KMS-11 (cell line): ENCODE data around the gene DMD.
"Not testable (repeated sequence)": the region's sequence is repeated elsewhere in the genome, so short reads cannot be mapped to it uniquely, and the experiment has no call there.

Experiments used
- H2AFZ ChIP-seq: fragments of 200-600 bp; sonication (generic); 2 replicates; pipeline ENCODE4 v1.6.1; 2016; ENCODE audit warnings: antibody characterized with exemption, mixed run types, low read depth
- H3K27ac ChIP-seq: fragments of 200-600 bp; sonication (generic); 2 replicates; pipeline ENCODE4 v1.6.1; 2016; ENCODE audit warnings: mild to moderate bottlenecking, mixed run types
- H3K27me3 ChIP-seq: fragments of 200-600 bp; sonication (generic); 2 replicates; pipeline ENCODE4 v1.6.1; 2017; ENCODE audit warnings: mild to moderate bottlenecking, low read depth, mixed run types, moderate library complexity; ENCODE audit not compliant: insufficient read depth
- H3K36me3 ChIP-seq: fragments of 200-600 bp; sonication (generic); 2 replicates; pipeline ENCODE4 v1.6.1; 2017; ENCODE audit warnings: mild to moderate bottlenecking, mixed run types; ENCODE audit not compliant: insufficient read depth
- H3K4me1 ChIP-seq: fragments of 200-600 bp; sonication (generic); 2 replicates; pipeline ENCODE4 v1.6.1; 2016; ENCODE audit warnings: mild to moderate bottlenecking, low read depth, mixed run types; ENCODE audit not compliant: poor library complexity, severe bottlenecking
- H3K4me2 ChIP-seq: fragments of 200-600 bp; sonication (generic); 2 replicates; pipeline ENCODE4 v1.7.0; 2016; ENCODE audit warnings: mild to moderate bottlenecking, mixed run types
- H3K4me3 ChIP-seq: fragments of 200-600 bp; sonication (generic); IDR thresholded peaks from 2 replicates; pipeline ENCODE4 v1.6.1; 2017; ENCODE audit warnings: low read depth, low read length, mixed read lengths; ENCODE audit not compliant: insufficient read depth
- H3K79me2 ChIP-seq: fragments of 200-600 bp; sonication (generic); 2 replicates; pipeline ENCODE4 v1.6.1; 2016; ENCODE audit warnings: low read depth, mixed run types; ENCODE audit not compliant: insufficient read depth
- H3K9ac ChIP-seq: fragments of 200-600 bp; sonication (generic); 2 replicates; pipeline ENCODE4 v1.6.1; 2016; ENCODE audit warnings: mild to moderate bottlenecking, mixed run types
- H4K20me1 ChIP-seq: fragments of 200-600 bp; sonication (generic); 2 replicates; pipeline ENCODE4 v1.6.1; 2016; ENCODE audit warnings: mild to moderate bottlenecking, mixed run types; ENCODE audit not compliant: insufficient read depth
- CTCF ChIP-seq: fragments of 200-600 bp; sonication (generic); conservative IDR thresholded peaks from 2 replicates; pipeline ENCODE4 v1.6.1; 2017; ENCODE audit warnings: low read depth, mild to moderate bottlenecking, antibody characterized with exemption, low read length, moderate library complexity, mixed read lengths

Gene DMD

GRCh38 chrX:31392513-31392912 is 1818.8 kb downstream of the DMD start:
- Histone ChIP-seq H3K27me3 (no peaks in the 10 kb centered on the region), H2AFZ (no peak overlapping the region), H3K36me3 (no peaks in the 10 kb centered on the region), H3K9ac (no peak overlapping the region), H3K27ac (no peak overlapping the region), H3K4me2 (no peak overlapping the region), H4K20me1 (no peaks in the 10 kb centered on the region), H3K79me2 (no peaks in the 10 kb centered on the region), H3K4me1 (no peaks in the 10 kb centered on the region), H3K4me3 (no peak overlapping the region)
- no peak for TF ChIP-seq CTCF

GRCh38 chrX:31388946-31389345 is 1822.4 kb downstream of the DMD start:
- H3K9ac ChIP-seq: no peak overlapping the region
- no peaks in the 10 kb centered on the region for H3K36me3 ChIP-seq
- H3K4me2 ChIP-seq: no peak overlapping the region
- no peaks in the 10 kb centered on the region for H3K79me2 ChIP-seq
- no peak overlapping the region for H2AFZ ChIP-seq
- no peak overlapping the region for H3K4me3 ChIP-seq
- no peaks in the 10 kb centered on the region for H3K27me3 ChIP-seq
- TF ChIP-seq CTCF: no peak
- H3K27ac ChIP-seq: no peak overlapping the region
- H4K20me1 ChIP-seq: no peaks in the 10 kb centered on the region
- H3K4me1 ChIP-seq: no peaks in the 10 kb centered on the region

GRCh38 chrX:31384471-31384870 is 1826.9 kb downstream of the DMD start:
- Histone ChIP-seq H3K27me3 (no peaks in the 10 kb centered on the region), H4K20me1 (no peaks in the 10 kb centered on the region), H3K36me3 (no peaks in the 10 kb centered on the region), H3K4me2 (no peak overlapping the region), H3K9ac (no peak overlapping the region), H2AFZ (no peak overlapping the region), H3K79me2 (no peaks in the 10 kb centered on the region), H3K27ac (no peak overlapping the region), H3K4me1 (no peaks in the 10 kb centered on the region), H3K4me3 (no peak overlapping the region)
- TF ChIP-seq CTCF: no peak

- Histone ChIP-seq H4K20me1 (no peaks in the 10 kb centered on the region), H3K4me2 (no peak overlapping the region), H3K4me1 (no peaks in the 10 kb centered on the region), H3K36me3 (no peaks in the 10 kb centered on the region), H3K79me2 (no peaks in the 10 kb centered on the region), H3K9ac (no peak overlapping the region), H3K27ac (no peak overlapping the region), H3K27me3 (no peaks in the 10 kb centered on the region), H3K4me3 (no peak overlapping the region), H2AFZ (no peak overlapping the region)
- TF ChIP-seq CTCF: no peak
Observed at GRCh38 chrX:31383991-31384390, 1827.4 kb downstream of the DMD start.

- H3K4me1 ChIP-seq, H3K4me3 ChIP-seq, H3K27ac ChIP-seq, H3K4me2 ChIP-seq, H4K20me1 ChIP-seq, H3K27me3 ChIP-seq, H3K9ac ChIP-seq, H2AFZ ChIP-seq, H3K36me3 ChIP-seq, H3K79me2 ChIP-seq: not testable (repeated sequence)
Observed at GRCh38 chrX:31378973-31379372, 1832.4 kb downstream of the DMD start.

GRCh38 chrX:31377821-31378220 is 1833.5 kb downstream of the DMD start:
- not testable (repeated sequence) for H2AFZ ChIP-seq, H3K4me1 ChIP-seq, H3K27me3 ChIP-seq, H3K4me3 ChIP-seq, H3K79me2 ChIP-seq, H4K20me1 ChIP-seq, H3K9ac ChIP-seq, H3K4me2 ChIP-seq, H3K27ac ChIP-seq, H3K36me3 ChIP-seq
